HEK293 (cell line): ENCODE data around the gene MESP2.
"Not testable (repeated sequence)": the region's sequence is repeated elsewhere in the genome, so short reads cannot be mapped to it uniquely, and the experiment has no call there.

Experiments used
- CTCF ChIA-PET: fragments of 350-600 bp; formaldehyde crosslinking; extraction: SDS; loops from one replicate; lab custom pipeline; 2021; ENCODE audit warnings: antibody characterized with exemption; lab: Yijun Ruan, JAX
- POLR2A ChIA-PET: fragments of 300-600 bp; formaldehyde crosslinking; extraction: SDS; loops from one replicate; lab custom pipeline; 2020; ENCODE audit warnings: antibody characterized with exemption, inconsistent platforms; lab: Yijun Ruan, JAX
- H3K27ac ChIP-seq: fragments of 200-500 bp; sonication (Bioruptor generic); 2 replicates; pipeline ENCODE4 v1.5.1; 2014; ENCODE audit warnings: low read depth, low read length, control low read depth, inconsistent platforms; ENCODE audit errors: extremely low read depth
- H3K36me3 ChIP-seq, 2 experiments: fragments of 200-500 bp in 1 of 2; sonication (Bioruptor generic) in 1 of 2; 1 replicate in 1 of 2; 2 replicates in 1 of 2; pipeline ENCODE4 v1.5.1; 2014 to 2017; ENCODE audit warnings: inconsistent platforms in 2 of 2, low read length in 2 of 2; ENCODE audit not compliant: control insufficient read depth in 2 of 2, insufficient read depth in 1 of 2
- H3K4me1 ChIP-seq: fragments of 200-500 bp; sonication (Bioruptor generic); 2 replicates; pipeline ENCODE4 v1.5.1; 2014; ENCODE audit warnings: mild to moderate bottlenecking, low read length, inconsistent platforms; ENCODE audit not compliant: control insufficient read depth, insufficient read depth
- H3K4me3 ChIP-seq: 2 replicates; pipeline ENCODE4 v1.5.1; 2011; ENCODE audit warnings: low read depth, mild to moderate bottlenecking, control low read depth, low read length, moderate library complexity
- H3K9me3 ChIP-seq: fragments of 200-500 bp; sonication (Bioruptor generic); 2 replicates; pipeline ENCODE4 v1.5.1; 2014; ENCODE audit warnings: low read depth, low read length, inconsistent platforms; ENCODE audit not compliant: control insufficient read depth, insufficient read depth
- SETDB1 ChIP-seq: IDR thresholded peaks from one replicate; pipeline ENCODE4 v1.6.1; 2017; ENCODE audit warnings: mild to moderate bottlenecking, low read length, moderate library complexity, mixed read lengths; ENCODE audit not compliant: insufficient read length
- ZBTB8A ChIP-seq: fragments of 450-650 bp; formaldehyde crosslinking; IDR thresholded peaks from 2 replicates; pipeline ENCODE4 v1.5.1; 2016; ENCODE audit warnings: missing biosample characterization, missing genetic modification characterization
- ZNF140 ChIP-seq: fragments of 450-650 bp; formaldehyde crosslinking; IDR thresholded peaks from 2 replicates; pipeline ENCODE4 v1.5.1; 2016; ENCODE audit warnings: missing biosample characterization, missing genetic modification characterization
- ZNF211 ChIP-seq: fragments of 450-650 bp; formaldehyde crosslinking; IDR thresholded peaks from 2 replicates; pipeline ENCODE4 v1.5.1; 2016; ENCODE audit warnings: low read depth, missing biosample characterization, missing genetic modification characterization
- ZNF341 ChIP-seq: fragments of 450-650 bp; formaldehyde crosslinking; IDR thresholded peaks from 2 replicates; pipeline ENCODE4; 2016; ENCODE audit warnings: low read depth, missing biosample characterization, missing genetic modification characterization
- ZNF394 ChIP-seq: fragments of 450-650 bp; formaldehyde crosslinking; IDR thresholded peaks from 2 replicates; pipeline ENCODE4 v1.5.1; 2016; ENCODE audit warnings: missing biosample characterization, missing genetic modification characterization, mild to moderate bottlenecking, moderate library complexity, borderline replicate concordance
- ZNF426 ChIP-seq: fragments of 450-650 bp; formaldehyde crosslinking; IDR thresholded peaks from 2 replicates; pipeline ENCODE4 v1.5.1; 2017; ENCODE audit warnings: missing biosample characterization, missing genetic modification characterization, mild to moderate bottlenecking, inconsistent platforms, moderate library complexity
- ZNF555 ChIP-seq: fragments of 450-650 bp; formaldehyde crosslinking; conservative IDR thresholded peaks from 2 replicates; pipeline ENCODE4 v1.5.1; 2017; ENCODE audit warnings: missing biosample characterization, mild to moderate bottlenecking, missing genetic modification characterization, inconsistent platforms
- ZNF558 ChIP-seq: fragments of 450-650 bp; formaldehyde crosslinking; IDR thresholded peaks from 2 replicates; pipeline ENCODE4 v1.5.1; 2016; ENCODE audit warnings: missing biosample characterization, missing genetic modification characterization
- ZNF560 ChIP-seq: fragments of 450-650 bp; formaldehyde crosslinking; IDR thresholded peaks from 2 replicates; pipeline ENCODE4 v1.5.1; 2017; ENCODE audit warnings: missing biosample characterization, missing genetic modification characterization, borderline replicate concordance
- ZNF623 ChIP-seq: fragments of 450-650 bp; formaldehyde crosslinking; IDR thresholded peaks from 2 replicates; pipeline ENCODE4 v1.5.1; 2016; ENCODE audit warnings: missing biosample characterization, missing genetic modification characterization
- ZNF664 ChIP-seq: fragments of 450-650 bp; formaldehyde crosslinking; IDR thresholded peaks from 2 replicates; pipeline ENCODE4 v1.5.1; 2016; ENCODE audit warnings: missing biosample characterization, missing genetic modification characterization
- ZNF768 ChIP-seq: fragments of 450-650 bp; formaldehyde crosslinking; IDR thresholded peaks from 2 replicates; pipeline ENCODE4 v1.5.1; 2018; ENCODE audit warnings: missing biosample characterization, mild to moderate bottlenecking, missing genetic modification characterization
- ZXDB ChIP-seq: fragments of 450-650 bp; formaldehyde crosslinking; IDR thresholded peaks from 2 replicates; pipeline ENCODE4 v1.5.1; 2016; ENCODE audit warnings: missing biosample characterization, missing genetic modification characterization
- TF ChIP-seq, protein P1 (sequence below): fragments of 450-650 bp; formaldehyde crosslinking; IDR thresholded peaks from 2 replicates; pipeline ENCODE4 v1.5.1; 2016; ENCODE audit warnings: missing biosample characterization, missing genetic modification characterization
- TF ChIP-seq, protein P2 (sequence below): fragments of 450-650 bp; formaldehyde crosslinking; conservative IDR thresholded peaks from 2 replicates; pipeline ENCODE4 v1.5.1; 2016; ENCODE audit warnings: low read depth, missing biosample characterization, missing genetic modification characterization
- TF ChIP-seq, protein P3 (sequence below): fragments of 450-650 bp; formaldehyde crosslinking; conservative IDR thresholded peaks from 2 replicates; pipeline ENCODE4 v1.5.1; 2016; ENCODE audit warnings: low read depth, missing biosample characterization, missing genetic modification characterization
- TF ChIP-seq, protein P4 (sequence below): fragments of 450-650 bp; formaldehyde crosslinking; IDR thresholded peaks from 2 replicates; pipeline ENCODE4 v1.5.1; 2016; ENCODE audit warnings: missing biosample characterization, missing genetic modification characterization

The MESP2 gene

DNA sequence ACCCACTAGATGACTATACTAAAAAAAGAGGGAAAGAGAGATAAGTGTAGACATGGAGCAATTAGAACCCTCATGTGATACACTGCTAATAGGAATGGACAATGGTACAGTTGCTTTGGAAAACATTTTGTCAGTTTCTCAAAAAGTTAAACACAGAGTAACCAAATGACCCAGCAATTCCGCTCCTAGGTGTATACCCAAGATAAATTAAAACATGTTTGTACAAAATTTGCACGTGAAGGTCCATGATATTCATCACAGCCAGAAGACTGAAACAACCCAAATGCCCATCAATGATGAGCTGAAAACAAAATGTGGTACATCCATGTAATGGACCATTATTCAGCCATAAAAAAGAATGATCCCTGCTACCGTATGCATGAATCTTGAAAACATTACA lies 11.8 kb downstream of the MESP2 start:
- ChIA-PET POLR2A (no interaction called here), CTCF (interaction anchor here (1.3 kb wide), 1 partner anchor 27 kb away, joined by 4 read pairs; no protein-coding TSS in a partner anchor)
- no peaks in the 10 kb centered on the region for H3K36me3 ChIP-seq
- no peaks in the 10 kb centered on the region; the same call in 1 of the 2 replicates for H3K9me3 ChIP-seq
- peak; percentile 99 for TF ChIP-seq ZNF140 (tag by site-specific recombination)
- no peak for TF ChIP-seq ZNF211 (tag by site-specific recombination)
- TF ChIP-seq SETDB1, result peak; percentile 35
- TF ChIP-seq ZNF768 (tag by site-specific recombination), result no peak
- TF ChIP-seq, protein P1, sequence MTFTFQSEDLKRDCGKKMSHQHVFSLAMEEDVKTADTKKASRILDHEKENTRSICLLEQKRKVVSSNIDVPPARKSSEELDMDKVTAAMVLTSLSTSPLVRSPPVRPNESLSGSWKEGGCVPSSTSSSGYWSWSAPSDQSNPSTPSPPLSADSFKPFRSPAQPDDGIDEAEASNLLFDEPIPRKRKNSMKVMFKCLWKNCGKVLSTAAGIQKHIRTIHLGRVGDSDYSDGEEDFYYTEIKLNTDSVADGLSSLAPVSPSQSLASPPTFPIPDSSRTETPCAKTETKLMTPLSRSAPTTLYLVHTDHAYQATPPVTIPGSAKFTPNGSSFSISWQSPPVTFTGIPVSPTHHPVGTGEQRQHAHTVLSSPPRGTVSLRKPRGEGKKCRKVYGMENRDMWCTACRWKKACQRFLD (tag by site-specific recombination), result no peak
- H3K4me3 ChIP-seq, result no peak overlapping the region
- H3K27ac ChIP-seq, result no peak overlapping the region
- H3K4me1 ChIP-seq, result no peaks in the 10 kb centered on the region

DNA sequence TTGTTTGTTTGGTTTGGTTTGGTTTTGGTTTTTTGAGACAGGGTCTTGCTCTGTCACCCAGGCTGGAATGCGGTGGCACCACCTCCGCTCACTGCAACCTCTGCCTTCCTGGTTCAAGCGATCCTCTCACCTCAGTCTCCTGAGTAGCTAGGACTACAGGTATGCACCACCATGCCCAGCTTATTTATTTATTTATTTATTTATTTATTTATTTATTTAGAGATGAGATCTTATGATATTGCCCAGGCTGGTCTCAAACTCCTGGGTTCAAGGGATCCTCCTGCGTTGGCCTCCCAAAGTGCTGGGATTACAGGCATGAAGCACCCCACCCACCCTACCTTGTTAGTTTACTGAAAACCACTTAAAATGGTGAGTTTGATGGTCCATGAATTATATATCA lies 12.5 kb downstream of the MESP2 start:
- H3K27ac ChIP-seq, H3K4me1 ChIP-seq, H3K4me3 ChIP-seq, H3K9me3 ChIP-seq, POLR2A ChIA-PET, H3K36me3 ChIP-seq: not testable (repeated sequence)
- CTCF ChIA-PET, result interaction anchor here (1.3 kb wide), 1 partner anchor 27 kb away, joined by 4 read pairs; no protein-coding TSS in a partner anchor
- TF ChIP-seq, protein P2, sequence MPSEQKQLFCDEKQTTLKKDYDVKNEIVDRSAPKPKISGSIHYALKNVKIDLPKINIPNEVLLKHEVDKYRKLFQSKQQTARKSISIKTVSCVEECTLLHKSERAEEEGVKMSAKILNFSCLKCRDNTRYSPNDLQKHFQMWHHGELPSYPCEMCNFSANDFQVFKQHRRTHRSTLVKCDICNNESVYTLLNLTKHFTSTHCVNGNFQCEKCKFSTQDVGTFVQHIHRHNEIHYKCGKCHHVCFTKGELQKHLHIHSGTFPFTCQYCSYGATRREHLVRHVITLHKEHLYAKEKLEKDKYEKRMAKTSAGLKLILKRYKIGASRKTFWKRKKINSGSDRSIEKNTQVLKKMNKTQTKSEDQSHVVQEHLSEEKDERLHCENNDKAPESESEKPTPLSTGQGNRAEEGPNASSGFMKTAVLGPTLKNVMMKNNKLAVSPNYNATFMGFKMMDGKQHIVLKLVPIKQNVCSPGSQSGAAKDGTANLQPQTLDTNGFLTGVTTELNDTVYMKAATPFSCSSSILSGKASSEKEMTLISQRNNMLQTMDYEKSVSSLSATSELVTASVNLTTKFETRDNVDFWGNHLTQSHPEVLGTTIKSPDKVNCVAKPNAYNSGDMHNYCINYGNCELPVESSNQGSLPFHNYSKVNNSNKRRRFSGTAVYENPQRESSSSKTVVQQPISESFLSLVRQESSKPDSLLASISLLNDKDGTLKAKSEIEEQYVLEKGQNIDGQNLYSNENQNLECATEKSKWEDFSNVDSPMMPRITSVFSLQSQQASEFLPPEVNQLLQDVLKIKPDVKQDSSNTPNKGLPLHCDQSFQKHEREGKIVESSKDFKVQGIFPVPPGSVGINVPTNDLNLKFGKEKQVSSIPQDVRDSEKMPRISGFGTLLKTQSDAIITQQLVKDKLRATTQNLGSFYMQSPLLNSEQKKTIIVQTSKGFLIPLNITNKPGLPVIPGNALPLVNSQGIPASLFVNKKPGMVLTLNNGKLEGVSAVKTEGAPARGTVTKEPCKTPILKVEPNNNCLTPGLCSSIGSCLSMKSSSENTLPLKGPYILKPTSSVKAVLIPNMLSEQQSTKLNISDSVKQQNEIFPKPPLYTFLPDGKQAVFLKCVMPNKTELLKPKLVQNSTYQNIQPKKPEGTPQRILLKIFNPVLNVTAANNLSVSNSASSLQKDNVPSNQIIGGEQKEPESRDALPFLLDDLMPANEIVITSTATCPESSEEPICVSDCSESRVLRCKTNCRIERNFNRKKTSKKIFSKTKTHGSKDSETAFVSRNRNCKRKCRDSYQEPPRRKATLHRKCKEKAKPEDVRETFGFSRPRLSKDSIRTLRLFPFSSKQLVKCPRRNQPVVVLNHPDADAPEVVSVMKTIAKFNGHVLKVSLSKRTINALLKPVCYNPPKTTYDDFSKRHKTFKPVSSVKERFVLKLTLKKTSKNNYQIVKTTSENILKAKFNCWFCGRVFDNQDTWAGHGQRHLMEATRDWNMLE (tag by site-specific recombination), result peak; percentile 82
- TF ChIP-seq, protein P3, sequence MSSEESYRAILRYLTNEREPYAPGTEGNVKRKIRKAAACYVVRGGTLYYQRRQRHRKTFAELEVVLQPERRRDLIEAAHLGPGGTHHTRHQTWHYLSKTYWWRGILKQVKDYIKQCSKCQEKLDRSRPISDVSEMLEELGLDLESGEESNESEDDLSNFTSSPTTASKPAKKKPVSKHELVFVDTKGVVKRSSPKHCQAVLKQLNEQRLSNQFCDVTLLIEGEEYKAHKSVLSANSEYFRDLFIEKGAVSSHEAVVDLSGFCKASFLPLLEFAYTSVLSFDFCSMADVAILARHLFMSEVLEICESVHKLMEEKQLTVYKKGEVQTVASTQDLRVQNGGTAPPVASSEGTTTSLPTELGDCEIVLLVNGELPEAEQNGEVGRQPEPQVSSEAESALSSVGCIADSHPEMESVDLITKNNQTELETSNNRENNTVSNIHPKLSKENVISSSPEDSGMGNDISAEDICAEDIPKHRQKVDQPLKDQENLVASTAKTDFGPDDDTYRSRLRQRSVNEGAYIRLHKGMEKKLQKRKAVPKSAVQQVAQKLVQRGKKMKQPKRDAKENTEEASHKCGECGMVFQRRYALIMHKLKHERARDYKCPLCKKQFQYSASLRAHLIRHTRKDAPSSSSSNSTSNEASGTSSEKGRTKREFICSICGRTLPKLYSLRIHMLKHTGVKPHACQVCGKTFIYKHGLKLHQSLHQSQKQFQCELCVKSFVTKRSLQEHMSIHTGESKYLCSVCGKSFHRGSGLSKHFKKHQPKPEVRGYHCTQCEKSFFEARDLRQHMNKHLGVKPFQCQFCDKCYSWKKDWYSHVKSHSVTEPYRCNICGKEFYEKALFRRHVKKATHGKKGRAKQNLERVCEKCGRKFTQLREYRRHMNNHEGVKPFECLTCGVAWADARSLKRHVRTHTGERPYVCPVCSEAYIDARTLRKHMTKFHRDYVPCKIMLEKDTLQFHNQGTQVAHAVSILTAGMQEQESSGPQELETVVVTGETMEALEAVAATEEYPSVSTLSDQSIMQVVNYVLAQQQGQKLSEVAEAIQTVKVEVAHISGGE (tag by site-specific recombination), result peak; percentile 60
- peak; percentile 45 for TF ChIP-seq ZNF555
- peak; percentile 48; the same call in 1 of the 2 replicates for TF ChIP-seq ZNF140 (tag by site-specific recombination)
- peak; percentile 63 for TF ChIP-seq ZNF623 (tag by site-specific recombination)
- TF ChIP-seq, protein P4, sequence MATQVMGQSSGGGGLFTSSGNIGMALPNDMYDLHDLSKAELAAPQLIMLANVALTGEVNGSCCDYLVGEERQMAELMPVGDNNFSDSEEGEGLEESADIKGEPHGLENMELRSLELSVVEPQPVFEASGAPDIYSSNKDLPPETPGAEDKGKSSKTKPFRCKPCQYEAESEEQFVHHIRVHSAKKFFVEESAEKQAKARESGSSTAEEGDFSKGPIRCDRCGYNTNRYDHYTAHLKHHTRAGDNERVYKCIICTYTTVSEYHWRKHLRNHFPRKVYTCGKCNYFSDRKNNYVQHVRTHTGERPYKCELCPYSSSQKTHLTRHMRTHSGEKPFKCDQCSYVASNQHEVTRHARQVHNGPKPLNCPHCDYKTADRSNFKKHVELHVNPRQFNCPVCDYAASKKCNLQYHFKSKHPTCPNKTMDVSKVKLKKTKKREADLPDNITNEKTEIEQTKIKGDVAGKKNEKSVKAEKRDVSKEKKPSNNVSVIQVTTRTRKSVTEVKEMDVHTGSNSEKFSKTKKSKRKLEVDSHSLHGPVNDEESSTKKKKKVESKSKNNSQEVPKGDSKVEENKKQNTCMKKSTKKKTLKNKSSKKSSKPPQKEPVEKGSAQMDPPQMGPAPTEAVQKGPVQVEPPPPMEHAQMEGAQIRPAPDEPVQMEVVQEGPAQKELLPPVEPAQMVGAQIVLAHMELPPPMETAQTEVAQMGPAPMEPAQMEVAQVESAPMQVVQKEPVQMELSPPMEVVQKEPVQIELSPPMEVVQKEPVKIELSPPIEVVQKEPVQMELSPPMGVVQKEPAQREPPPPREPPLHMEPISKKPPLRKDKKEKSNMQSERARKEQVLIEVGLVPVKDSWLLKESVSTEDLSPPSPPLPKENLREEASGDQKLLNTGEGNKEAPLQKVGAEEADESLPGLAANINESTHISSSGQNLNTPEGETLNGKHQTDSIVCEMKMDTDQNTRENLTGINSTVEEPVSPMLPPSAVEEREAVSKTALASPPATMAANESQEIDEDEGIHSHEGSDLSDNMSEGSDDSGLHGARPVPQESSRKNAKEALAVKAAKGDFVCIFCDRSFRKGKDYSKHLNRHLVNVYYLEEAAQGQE (tag by site-specific recombination), result peak; percentile 67; the same call in 1 of the 2 replicates
- TF ChIP-seq ZXDB (tag by site-specific recombination), result 0 out of 2 replicates have a peak, but pooled peaks have one; percentile 30
- TF ChIP-seq ZNF558, result peak; percentile 62; the same call in 1 of the 2 replicates
- TF ChIP-seq ZNF341 (tag by site-specific recombination), result 0 out of 2 replicates have a peak, but pooled peaks have one; percentile 26
- 0 out of 2 replicates have a peak, but pooled peaks have one; percentile 38 for TF ChIP-seq ZBTB8A (tag by site-specific recombination)
- 0 out of 2 replicates have a peak, but pooled peaks have one; percentile 20 for TF ChIP-seq ZNF560 (tag by site-specific recombination)
- TF ChIP-seq ZNF426, result peak; percentile 66
- peak; percentile 27; the same call in 1 of the 2 replicates for TF ChIP-seq ZNF664 (tag by site-specific recombination)
- TF ChIP-seq ZNF394 (tag by site-specific recombination), result peak; percentile 86; the same call in 1 of the 2 replicates
